Type B pancreatic cell (in vitro differentiated cells): ENCODE measurements around the gene SRGAP1. TPM values are rescaled to one million over a fixed set of nuclear protein-coding genes. Genes with fewer than 3 reads are reported as not detected.

Experiments
- DNase-seq: peaks from one replicate; pipeline ENCODE4 v3.0.0; 2021; ENCODE audit warnings: mixed read lengths; ENCODE audit not compliant: unreplicated experiment; ENCODE audit errors: extremely low spot score
- H3K27ac Mint-ChIP-seq: 2 replicates; pipeline ENCODE4 v1.8.0; 2021; ENCODE audit warnings: mild to moderate bottlenecking, mixed read lengths
- H3K27me3 Mint-ChIP-seq: 2 replicates; pipeline ENCODE4 v1.8.0; 2021; ENCODE audit warnings: mixed read lengths
- H3K36me3 Mint-ChIP-seq: 2 replicates; pipeline ENCODE4 v1.8.0; 2021; ENCODE audit warnings: mixed read lengths
- H3K4me1 Mint-ChIP-seq: one replicate; pipeline ENCODE4 v1.8.0; 2021; ENCODE audit warnings: mixed read lengths; ENCODE audit not compliant: unreplicated experiment
- H3K4me3 Mint-ChIP-seq: 2 replicates; pipeline ENCODE4 v1.8.0; 2021; ENCODE audit warnings: mild to moderate bottlenecking, mixed read lengths
- H3K9me3 Mint-ChIP-seq: 2 replicates; pipeline ENCODE4 v1.8.0; 2021; ENCODE audit warnings: mixed read lengths
- CTCF ChIP-seq: fragments of 200-600 bp; sonication (generic); conservative IDR thresholded peaks from 2 replicates; pipeline ENCODE4 v1.5.0; 2021; ENCODE audit warnings: antibody characterized with exemption, mild to moderate bottlenecking
- total RNA-seq: library from RNA; stranded (reverse); gene quantifications from 2 replicates; pipeline ENCODE4 v1.2.1, GENCODE V29; 2021; ENCODE audit warnings: low replicate concordance

SRGAP1 gene
- total RNA-seq, 1 donor from 2014 or later = 14.9 TPM

- no peak for TF ChIP-seq CTCF
- Mint-ChIP-seq H3K27me3 (no peaks in the 10 kb centered on the region), H3K4me1 (peaks cover 9% of the 10 kb centered on the region), H3K4me3 (no peak overlapping the region), H3K36me3 (peaks cover 3% of the 10 kb centered on the region), H3K9me3 (no peaks in the 10 kb centered on the region), H3K27ac (no peak overlapping the region)
- DNase-seq = no peak
These were observed 111.5 kb downstream of the SRGAP1 start for GRCh38 chr12:63955831-63956666.

- H3K27ac Mint-ChIP-seq = no peak overlapping the region
- no peaks in the 10 kb centered on the region for H3K27me3 Mint-ChIP-seq
These were observed 113.0 kb downstream of the SRGAP1 start for GRCh38 chr12:63957496-63957895.

GRCh38 chr12:63958876-63959580 lies 114.5 kb downstream of the SRGAP1 start:
- H3K27me3 Mint-ChIP-seq = no peaks in the 10 kb centered on the region
- TF ChIP-seq CTCF = no peak
- peaks cover 3% of the 10 kb centered on the region for H3K36me3 Mint-ChIP-seq
- H3K9me3 Mint-ChIP-seq = no peaks in the 10 kb centered on the region
- H3K4me1 Mint-ChIP-seq = peaks cover 9% of the 10 kb centered on the region
- no peak for DNase-seq
- H3K4me3 Mint-ChIP-seq = no peak overlapping the region
- H3K27ac Mint-ChIP-seq = no peak overlapping the region

More at GRCh38 chr12:63957496-63957895, 113.0 kb downstream of the SRGAP1 start:
- Mint-ChIP-seq H3K36me3 (peaks cover 3% of the 10 kb centered on the region), H3K4me1 (peaks cover 9% of the 10 kb centered on the region), H3K4me3 (no peak overlapping the region), H3K9me3 (no peaks in the 10 kb centered on the region)
- no peak for TF ChIP-seq CTCF
- no peak for DNase-seq

GRCh38 chr12:63961048-63961447 lies 116.5 kb downstream of the SRGAP1 start:
- peaks cover 6% of the 10 kb centered on the region for H3K4me1 Mint-ChIP-seq
- TF ChIP-seq CTCF = no peak
- DNase-seq = no peak
- no peak overlapping the region for H3K4me3 Mint-ChIP-seq
- H3K27me3 Mint-ChIP-seq = no peaks in the 10 kb centered on the region
- peaks cover 3% of the 10 kb centered on the region for H3K36me3 Mint-ChIP-seq
- no peaks in the 10 kb centered on the region for H3K9me3 Mint-ChIP-seq
- no peak overlapping the region for H3K27ac Mint-ChIP-seq

- Mint-ChIP-seq H3K4me1 (peaks cover 3% of the 10 kb centered on the region), H3K27ac (no peak overlapping the region), H3K4me3 (no peak overlapping the region), H3K9me3 (no peaks in the 10 kb centered on the region), H3K36me3 (peaks cover 3% of the 10 kb centered on the region), H3K27me3 (no peaks in the 10 kb centered on the region)
- no peak for DNase-seq
- no peak for TF ChIP-seq CTCF
These were observed 117.0 kb downstream of the SRGAP1 start for GRCh38 chr12:63961543-63961942.
